ENCODE results near the gene PSAP.
A peak's percentile ranks its signal among the peaks of the same experiment; 100 is the strongest.
"Not testable (repeated sequence)": the region's sequence is repeated elsewhere in the genome, so short reads cannot be mapped to it uniquely, and the experiment has no call there.

The PSAP gene

DNA sequence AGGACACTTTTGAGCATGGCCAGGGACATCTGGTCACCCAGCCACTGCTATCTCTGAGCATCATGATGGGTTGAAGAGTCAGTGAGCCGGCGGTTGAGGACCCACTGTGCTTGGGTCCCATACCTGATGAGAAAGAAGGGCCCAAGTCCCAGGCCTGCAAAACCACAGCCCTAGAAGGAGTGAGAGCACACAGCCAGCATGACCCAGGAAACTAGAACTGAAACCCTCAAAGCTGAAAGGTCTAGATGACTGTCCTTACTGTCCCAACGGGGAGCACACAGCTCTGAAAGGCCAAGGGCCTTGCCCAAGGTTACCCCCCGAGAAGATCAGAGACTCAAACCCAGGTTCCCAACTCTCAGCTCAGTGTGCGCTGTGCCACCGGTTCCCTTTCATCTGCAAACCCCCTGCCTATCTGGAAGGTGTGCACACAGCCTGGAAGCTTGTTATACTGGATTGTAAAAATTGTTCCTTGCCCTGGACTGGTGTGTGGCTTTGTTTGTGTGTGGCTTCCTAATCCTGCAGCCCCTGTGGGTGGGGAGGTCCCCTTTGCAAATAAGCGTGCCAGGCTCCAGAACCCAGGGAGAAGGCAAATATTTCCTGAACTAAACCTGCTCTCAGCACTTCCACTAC, 22.6 kb upstream of the PSAP start:
- DNase-seq = no peak

DNA sequence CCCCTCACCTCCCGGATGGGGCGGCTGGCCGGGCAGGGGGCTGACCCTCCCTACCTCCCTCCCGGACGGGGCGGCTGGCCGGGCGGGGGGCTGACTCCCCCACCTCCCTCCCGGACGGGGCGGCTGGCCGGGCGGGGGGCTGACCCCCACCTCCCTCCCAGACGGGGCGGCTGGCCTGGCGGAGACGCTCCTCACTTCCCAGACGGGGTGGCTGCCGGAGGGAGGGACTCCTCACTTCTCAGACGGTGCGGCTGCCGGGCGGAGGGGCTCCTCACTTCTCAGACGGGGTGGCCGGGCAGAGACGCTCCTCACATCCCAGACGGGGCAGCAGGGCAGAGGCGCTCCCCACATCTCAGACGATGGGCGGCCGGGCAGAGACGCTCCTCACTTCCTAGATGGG, 18.6 kb upstream of the PSAP start:
- DNase-seq = not testable (repeated sequence)

DNA sequence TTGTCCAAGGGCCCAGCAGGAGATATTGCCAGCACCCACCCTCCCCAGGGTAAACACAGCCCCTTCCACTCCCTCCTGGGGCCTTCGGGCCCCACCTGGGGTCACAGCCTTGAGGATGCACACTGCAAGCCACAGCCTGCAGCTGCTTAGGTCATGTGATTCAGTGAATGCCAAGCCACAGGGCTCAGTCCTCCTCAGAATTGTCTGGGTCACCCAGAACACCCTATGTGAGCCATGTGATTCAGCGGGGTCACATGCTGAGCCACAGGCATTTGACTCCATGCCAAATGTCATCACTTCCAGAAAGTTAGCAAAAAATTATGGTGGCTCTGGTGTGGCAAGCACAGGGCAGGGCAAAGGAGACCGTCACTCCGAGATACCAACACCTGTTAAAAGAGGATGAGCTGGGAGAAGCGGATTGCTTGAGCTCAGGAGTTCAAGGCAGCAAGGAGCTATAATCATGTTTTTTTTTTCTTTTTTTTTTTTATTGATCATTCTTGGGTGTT, 17.2 kb upstream of the PSAP start:
- peak; percentile 50 for DNase-seq

DNA sequence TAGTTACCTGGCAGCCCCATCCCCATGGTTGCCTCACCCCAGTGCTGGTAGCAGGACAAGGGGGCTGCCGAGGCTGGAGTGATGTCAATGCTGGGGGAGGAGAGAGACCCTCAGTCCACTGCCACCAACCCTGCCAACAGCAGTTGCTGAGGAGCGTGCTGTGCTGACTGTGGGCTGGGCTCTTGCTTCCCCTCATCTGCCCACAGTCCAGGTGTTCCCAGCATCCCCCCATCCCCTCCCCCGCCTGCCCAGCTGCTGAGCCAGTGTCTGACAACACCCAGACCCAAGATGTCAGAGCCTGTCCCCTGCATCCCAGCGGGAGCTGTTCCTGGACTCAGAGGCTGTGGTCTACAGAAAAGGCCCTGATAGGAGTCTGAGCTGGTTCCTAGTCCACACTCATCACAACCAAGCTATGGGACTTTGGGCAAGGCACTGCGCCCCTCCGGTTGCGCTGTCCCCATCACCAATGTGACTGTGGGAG, 14.6 kb upstream of the PSAP start:
- DNase-seq = no peak

DNA sequence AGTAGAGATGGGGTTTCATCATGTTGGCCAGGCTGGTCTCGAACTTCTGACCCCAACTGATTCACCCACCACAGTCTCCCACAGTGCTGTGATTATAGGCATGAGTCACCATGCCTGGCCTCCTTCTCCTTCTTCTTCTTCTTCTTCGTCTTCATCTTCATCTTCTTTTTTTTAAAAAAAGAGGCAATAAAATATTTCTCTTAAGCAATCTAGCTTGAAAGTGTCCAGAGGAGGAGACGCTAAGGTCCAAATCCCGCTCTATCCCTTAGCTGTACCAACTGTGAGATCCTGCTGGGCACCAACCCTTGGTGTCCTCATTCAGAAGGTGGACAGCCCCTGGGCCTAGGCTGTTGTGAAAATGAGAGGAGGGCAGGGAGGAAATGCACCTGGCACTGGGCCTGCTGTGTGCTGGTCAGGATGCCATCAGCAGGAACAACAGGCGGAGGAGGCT, 13.9 kb upstream of the PSAP start:
- DNase-seq = peak; percentile 82

DNA sequence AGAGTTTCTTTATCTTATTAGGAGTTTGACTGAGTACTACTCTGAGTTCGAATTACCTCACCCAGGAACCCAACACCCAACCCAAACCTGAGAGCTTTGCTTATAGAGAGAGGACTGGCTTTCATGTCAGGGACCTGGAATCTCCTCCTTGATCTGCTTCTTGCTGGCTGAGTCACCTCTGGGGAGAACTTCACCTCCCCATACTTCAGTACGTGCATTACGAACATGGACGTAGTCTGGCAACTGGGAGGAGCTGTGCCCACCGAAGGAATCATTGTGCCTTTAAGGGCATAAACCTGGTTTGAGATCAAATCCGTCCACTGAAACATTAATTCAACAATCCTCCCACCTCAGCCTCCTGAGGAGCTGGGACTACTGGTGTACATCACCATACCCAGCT, 12.2 kb upstream of the PSAP start:
- DNase-seq = no peak

DNA sequence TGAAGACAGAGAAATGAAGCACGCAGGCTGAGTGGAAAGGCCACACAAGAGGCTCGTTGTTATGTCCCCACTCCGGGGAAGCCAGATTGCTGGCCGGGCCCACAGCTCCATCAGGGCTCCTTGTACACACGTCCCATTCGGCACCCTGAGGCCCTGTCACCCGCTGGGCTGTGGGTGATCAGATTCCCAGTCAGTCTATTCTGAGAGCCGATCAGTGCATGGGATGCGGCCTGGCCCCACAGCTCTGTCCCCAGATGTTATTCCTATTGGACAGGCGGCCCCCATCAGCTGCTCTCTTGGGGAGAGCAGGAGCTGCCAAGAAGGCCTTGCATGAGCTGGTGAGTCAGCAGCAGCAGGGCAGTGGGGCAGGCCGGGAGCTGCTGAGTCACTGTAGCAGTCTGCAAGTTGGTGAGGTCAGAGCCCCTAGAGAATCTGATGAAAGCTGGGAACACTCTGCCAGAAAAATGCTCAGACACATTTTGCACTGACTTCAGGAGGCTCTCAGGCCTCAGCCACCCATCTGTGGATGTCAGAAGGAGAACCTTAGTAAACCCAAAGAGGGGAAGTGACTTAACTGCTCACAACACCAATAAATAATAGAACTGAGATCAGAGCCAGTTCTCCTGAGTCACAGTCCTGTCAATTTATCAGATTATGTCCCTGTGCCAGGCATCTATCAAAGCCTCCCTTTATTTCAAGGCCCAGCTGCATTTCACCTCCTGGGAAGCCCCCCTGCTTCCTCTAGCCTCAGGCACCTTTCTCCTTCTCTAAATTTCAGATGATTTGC, 9.4 kb upstream of the PSAP start:
- peak; percentile 100 for DNase-seq

DNA sequence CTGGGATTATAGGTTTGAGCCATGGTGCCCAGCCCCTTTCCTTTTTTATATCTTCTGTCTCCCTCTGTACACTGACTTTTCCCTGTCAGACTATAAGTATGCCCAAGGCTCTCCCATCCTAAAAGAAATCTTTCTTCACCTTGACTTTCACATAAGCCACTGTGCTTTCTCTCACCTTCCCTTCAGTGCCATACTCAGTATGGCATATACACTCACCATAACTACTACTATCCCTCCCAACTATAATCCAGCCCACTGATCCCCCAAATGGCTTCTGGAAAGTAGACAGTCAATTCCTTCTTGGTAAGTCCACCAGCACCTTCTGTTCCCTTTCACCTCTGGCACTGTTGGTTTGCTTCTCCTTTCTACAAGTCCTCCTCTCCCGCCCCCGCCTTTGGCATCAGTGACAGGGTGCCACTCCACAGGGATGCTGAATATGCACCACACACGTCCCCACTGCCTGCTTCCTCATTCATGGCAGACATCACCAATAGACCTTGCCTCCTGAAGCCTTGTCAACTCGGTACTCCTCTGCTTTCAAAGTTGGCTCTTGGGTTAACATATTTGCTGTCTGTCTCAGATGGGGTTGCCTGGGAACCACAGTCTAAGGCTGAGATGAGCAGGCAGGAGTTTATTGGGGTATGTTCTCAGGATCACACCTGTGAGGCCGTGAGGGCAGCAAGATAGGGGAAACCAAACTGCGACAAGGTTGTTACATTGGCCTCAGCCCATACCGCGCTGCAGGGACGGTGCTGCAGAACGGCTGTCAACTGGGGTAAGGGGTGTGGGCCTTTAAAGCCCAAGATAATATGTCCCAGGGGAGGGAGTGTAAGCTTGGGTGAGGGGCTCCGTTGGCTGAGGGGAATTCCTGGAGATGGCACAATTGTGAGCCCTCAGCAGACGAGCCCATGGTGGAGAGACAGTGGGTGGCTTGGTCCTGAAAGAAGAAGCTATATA, 7.2 kb upstream of the PSAP start:
- no peak for DNase-seq

DNA sequence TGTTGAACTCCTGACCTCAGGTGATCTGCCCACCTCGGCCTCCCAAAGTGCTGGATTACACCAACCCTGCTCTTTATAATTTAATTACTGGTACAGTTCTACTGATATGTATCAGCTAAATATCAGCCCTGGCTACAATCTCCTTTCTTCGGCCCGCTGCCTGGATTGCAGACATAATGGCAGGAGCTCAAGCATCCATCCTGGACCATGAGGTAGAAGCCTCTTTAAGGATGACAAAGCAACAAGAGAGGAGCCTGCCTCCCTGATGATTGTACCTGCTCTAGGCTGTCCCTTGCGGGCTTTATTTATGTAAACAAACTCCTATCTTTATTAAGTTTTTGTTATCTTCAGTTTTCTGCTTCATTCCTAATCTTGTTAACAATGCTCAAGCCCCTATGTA, 5.6 kb upstream of the PSAP start:
- DNase-seq = no peak

DNA sequence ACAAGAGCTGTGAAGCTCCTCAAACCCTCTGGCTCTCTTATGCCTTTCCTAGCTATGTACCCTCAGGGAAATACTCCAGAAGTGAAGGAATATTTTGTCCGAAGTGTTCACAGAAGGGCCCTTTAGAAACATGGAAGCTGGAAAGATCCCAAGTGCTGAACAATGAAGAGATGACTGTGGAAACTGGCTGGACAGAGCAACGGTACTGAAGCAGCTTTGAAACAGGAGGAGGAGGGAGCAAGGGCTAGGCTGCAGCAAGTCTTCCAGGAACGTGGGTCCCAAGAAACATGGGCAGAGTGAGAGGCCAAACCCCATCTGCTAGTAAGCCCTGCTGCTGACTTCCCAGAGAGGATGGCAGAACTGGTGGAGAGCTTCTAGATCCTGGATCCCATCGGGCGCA, 3.0 kb upstream of the PSAP start:
- peak; percentile 46 for DNase-seq

DNA sequence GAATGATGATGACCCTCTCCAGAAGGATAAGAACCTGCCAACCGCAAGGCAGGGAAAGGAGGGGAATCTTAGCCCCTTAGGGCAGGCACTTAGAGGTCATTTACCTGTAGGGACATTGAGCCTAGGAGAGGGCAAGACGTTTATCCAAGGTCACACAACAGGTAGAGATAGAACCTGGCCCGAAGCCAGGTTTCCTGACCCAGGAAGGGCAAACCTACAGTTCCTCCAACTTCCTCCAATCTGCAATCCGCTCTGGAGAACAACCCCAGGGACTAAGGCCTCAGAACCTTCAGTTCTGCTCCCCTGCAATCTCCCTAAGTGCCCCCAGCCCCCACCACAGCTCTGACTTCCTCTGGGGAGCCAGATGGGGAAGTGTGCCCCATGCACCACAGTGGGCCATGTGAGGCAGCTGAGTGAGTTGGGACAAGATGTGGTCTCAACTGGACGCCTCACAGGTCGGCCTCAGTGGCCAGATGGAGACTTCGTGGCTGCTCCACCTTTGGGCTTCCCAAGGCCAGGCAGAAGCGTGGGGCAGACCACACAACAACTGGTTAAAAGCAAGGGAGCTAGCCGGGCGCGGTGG, 1.4 kb upstream of the PSAP start:
- DNase-seq = no peak

DNA sequence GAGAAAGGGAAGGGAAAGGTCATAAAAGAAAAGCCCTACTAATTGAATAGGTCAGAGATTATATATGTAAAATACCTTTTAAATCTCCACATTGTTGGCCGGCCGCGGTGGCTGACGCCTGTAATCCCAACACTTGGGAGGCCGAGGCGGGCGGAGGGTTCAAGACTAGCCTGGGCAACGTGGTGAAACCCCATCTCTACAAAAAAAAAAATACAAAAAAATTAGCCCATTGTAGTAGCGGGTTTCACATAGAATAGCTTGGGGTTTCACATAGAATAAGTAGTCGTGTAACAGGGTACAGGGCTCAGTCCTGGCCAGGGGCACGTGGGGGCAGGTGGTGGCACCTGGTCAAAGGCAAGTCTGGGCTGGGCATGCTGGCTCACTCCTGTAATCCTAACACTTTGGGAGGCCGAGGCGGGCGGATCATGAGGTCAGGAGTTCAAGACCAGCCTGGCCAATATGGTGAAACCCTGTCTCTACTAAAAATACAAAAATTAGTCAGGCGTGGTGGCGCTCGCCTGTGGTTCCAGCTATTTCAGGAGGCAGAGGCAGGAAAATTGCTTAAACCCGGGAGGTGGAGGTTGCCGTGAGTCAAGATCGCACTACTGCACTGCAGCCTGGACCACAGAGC, 529 bp upstream of the PSAP start:
- DNase-seq = not testable (repeated sequence)

DNA sequence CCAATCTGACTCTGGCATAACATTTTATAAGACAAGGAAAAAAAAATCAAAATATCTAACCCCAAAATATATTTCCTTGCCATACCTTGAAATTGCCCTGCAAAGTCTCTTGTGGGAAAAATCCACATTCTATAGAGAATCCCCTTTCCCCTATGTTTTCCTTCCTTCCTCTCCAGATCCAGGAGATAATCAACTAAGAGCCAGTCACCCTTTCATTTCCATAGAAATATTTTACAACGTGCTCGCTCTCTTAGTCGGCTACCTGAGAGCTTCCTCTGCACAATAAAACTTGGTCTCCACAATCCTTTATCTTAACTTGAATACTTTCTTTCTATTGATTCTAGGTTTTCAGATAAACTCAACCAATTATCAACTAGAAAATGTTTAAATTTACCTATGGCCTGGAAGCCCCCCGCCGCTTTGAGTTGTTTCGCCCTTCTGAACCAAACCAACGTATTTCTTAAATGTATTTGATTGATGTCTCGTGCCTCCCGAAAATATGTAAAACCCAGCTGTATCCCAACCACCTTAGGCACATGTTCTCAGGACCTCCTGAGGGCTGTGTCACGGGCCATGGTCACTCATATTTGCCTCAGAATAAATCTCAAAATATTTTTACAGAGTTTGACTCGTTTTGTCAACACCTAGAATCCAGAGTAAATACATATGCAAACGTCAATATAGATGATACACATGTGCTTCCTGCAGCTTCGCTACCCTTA, 869 bp downstream of the PSAP start:
- no peak for DNase-seq

DNA sequence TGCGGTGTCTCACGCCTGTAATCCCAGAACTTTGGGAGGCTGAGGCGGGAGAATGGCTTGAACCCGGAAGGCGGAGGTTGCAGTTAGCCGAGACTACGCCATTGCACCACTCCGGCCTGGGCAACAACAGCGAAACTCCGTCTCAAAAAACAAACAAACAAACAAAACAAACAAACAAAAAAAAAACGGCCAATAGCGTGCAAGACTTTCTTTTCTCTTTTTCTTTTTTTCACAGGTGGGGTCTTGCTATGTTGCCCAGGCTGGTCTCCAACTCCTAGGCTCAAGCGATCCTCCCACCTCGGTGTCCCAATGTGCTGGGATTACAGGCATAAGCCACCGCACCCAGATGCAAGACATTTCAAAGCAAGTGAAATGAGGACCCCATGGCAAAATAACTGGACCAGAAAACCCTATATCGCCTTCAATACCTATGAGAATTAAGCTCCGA, 1.6 kb downstream of the PSAP start:
- DNase-seq = no peak

DNA sequence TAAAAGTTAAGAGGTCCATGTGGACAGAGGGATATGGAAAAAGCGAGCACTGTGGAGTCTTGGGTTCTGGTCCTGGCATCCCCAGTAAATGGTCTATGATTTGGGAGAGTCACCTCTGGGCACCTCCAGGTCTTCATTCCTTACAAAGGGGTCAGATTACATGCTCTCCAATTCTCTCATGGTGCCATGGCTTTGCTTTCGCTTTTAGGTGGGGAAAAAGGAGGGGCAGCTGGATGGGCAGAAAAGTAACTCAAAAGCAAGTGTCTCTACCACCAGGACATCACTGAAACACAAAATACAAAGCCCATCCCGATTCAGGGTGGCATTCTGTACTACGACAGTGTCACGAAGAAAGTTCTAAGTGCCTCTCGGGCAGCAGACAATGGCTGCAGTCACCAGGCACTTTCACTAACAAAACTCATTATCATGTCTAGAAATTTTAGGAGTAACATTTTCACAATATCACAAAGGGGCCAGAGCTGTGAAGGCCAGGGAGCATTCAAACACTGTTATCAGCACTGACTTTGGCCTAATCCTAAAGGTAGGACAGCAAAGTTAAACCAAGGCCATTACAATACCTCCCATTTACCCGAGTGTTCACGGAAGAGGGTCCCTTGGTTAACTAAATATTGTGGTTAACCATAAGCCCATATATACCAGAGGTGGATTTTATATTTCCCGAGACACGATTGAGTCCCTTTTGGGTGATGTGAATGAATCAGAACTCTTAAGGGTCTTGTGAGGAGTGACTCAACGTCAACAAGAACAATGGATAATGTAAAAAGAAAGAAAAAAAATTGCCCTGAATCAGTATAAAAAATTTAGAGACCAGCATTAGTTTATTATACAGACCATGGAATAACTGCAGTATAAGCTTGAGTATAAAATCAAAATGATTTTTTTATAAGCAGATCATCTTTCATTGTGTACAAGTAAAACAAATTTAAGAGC, 2.5 kb downstream of the PSAP start:
- DNase-seq = no peak

DNA sequence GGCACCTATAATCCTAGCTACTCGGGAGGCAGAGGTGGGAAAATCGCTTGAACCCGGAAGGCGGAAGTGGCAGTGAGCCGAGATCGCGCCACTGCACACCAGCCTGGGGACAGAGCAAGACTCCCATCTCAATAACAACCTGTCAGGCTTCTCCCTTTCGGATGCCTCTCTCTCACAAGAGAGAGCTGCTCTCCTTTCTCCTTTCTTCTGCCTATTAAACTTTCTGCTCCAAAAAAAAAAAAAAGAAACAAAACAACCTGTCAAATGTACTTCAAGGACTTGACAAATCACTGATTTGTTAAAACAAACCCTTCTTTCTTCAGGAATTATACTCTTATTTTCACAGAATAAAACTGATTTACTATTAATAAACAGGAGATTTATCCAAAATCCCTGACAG, 3.6 kb downstream of the PSAP start:
- DNase-seq = no peak

DNA sequence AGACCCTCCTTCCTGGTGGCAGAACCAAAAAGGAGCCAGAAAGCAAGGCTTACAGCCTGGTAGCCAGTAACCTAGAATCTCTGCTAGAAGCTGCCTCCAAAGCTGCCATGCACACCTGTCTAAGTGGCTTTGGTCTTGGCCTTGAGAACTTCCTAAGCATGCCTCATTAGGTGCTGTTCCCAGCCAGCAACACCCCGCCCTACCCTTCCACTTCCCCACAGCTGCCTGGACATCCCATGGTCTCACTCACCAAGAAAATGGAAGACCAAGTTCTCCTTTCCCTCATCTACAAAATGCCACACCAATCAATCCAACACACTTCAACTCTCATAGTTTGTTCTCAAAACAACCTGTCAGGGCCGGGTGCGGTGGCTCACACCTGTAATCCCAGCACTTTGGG, 4.2 kb downstream of the PSAP start:
- no peak for DNase-seq

DNA sequence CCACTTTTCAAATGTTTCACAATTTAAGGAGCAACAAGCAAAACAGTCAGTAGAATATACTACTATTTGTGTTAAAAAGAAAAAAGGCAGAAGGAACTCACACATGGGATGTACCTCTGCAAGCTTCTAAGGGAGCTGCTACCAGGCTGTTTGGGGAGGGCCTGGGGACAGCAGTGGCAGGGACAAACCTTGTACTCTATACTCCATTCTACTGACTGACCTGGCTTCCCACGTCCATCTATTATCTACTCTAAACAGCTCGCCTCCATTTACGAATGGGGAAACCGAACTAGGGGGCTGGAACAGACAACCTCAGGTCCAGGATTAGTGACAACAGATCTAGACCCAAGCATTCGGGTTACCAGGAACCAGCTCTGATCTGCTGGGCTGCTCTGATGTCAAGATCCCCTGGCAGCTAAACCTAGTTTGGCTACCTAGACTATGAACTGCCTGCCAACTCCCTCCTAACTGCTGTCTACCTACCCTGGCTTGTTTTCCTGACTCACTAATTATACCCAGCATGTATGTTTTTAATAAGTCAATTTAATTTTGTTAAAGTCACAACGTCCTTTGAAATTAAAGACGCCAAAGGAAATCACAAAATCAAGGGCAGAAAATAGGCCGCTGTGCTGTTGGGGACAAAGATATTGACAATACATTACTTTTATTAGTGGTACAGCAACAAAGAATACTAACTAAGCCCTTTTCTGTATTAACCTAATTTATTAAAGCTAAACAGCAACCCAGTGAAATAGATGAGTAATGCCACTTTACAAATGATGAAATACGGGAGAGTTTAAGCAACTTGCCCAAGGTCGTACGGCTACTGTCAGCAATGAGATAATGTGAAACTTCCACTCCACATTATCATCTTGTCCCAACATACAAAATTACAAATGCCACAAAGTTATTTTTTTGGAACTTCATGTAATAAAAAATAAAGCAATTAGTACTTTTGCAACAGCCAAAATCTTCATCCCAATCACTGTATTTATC, 5.3 kb downstream of the PSAP start:
- DNase-seq = no peak

DNA sequence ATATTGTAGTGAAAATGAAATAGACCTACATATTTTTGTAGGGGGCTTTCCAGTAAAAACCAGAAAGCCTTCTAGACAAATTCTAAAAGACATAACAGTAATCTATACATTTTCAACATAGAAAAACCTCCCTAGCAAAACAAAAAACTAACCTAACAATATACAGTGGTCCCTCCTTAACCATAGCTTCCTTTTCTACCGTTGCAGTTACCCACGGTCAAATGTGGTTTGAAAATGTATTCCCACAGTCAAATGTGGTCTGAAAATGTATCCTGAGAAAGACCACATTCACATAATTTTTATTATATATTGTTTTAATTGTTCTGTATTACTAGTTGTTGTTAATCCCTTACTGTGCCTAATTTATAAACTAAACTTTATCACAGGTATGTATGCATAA, 6.4 kb downstream of the PSAP start:
- DNase-seq = no peak

All from fibroblast of upper back skin (primary cell).